ENCODE measurements around the gene FCHO2. TPM values are rescaled to one million over a fixed set of nuclear protein-coding genes. Genes with fewer than 3 reads are reported as not detected.
A peak's percentile ranks its signal among the peaks of the same experiment; 100 is the strongest.

FCHO2 gene
- total RNA-seq, 1 experiment from 2014 or later: 5.8 TPM

DNA sequence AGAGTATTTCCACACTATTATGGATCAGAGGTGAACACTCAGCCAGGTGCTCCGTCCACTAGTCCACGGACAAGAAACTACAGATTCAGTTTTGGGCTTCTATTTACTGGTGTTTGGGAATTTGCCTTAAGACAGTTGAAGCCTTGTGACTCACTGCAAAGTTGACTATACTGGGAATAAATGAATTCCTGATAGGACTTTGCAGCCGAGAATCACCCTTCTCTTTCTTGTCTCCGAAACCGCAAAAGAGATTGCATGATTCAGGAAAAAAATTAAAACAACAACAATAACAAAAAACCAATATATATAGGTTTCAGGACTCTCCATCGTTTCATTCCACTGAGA lies 165.2 kb downstream of the FCHO2 start:
- Histone ChIP-seq H3K18ac (ENCODE audit: insufficient read length, low read depth, low read length) (no peak overlapping the region), H3K4ac (ENCODE audit: low read depth, low read length) (no peak overlapping the region), H4K5ac (ENCODE audit: insufficient read length, low read depth, low read length) (no peak overlapping the region), H3K23me2 (ENCODE audit: insufficient read length, low read depth, low read length, poor library complexity, severe bottlenecking) (peaks cover 10% of the 10 kb centered on the region), H3K79me2 (ENCODE audit: insufficient read depth, low read length) (no peaks in the 10 kb centered on the region), H2AFZ (ENCODE audit: low read length) (no peak overlapping the region), H3K9me3 (ENCODE audit: control insufficient read depth, low read depth, low read length) (no peaks in the 10 kb centered on the region), H3K79me1 (ENCODE audit: insufficient read depth, low read depth, low read length, poor library complexity, severe bottlenecking) (no peaks in the 10 kb centered on the region), H4K91ac (ENCODE audit: insufficient read length, low read depth, low read length) (no peak overlapping the region), H3K27ac (ENCODE audit: insufficient read length, low read depth, low read length) (no peak overlapping the region), H3T11ph (ENCODE audit: low read length) (no peak overlapping the region), H2BK120ac (ENCODE audit: low read depth, low read length, poor library complexity, severe bottlenecking) (no peak overlapping the region), H3K27me3 (ENCODE audit: insufficient read depth, low read length) (peaks cover 16% of the 10 kb centered on the region; the same call in 1 of the 2 replicates), H2BK15ac (ENCODE audit: low read depth, low read length) (no peak overlapping the region), H2BK20ac (ENCODE audit: low read depth, low read length, poor library complexity, severe bottlenecking) (no peak overlapping the region), H2BK5ac (ENCODE audit: insufficient read length, low read length) (no peak overlapping the region), H2AK5ac (ENCODE audit: insufficient read length, low read length) (no peak overlapping the region), H3K14ac (ENCODE audit: insufficient read depth, low read length) (no peak overlapping the region), H3K9ac (ENCODE audit: extremely low read depth, insufficient read length, low read length) (peak overlapping the region; percentile 5), H3K4me2 (ENCODE audit: insufficient read depth, insufficient read length, low read length) (peak overlapping the region; percentile 80), H4K20me1 (ENCODE audit: control insufficient read depth, insufficient read depth, insufficient read length) (no peaks in the 10 kb centered on the region), H3K56ac (ENCODE audit: insufficient read length, low read depth, low read length) (no peak overlapping the region), H3K4me1 (ENCODE audit: insufficient read depth, low read length) (no peaks in the 10 kb centered on the region), H3K23ac (ENCODE audit: insufficient read length, low read depth, low read length) (no peak overlapping the region), H2BK12ac (ENCODE audit: insufficient read length, low read depth, low read length) (no peak overlapping the region), H4K8ac (replicated peaks; ENCODE audit: insufficient read length, low read depth, low read length) (no peak overlapping the region)
- H3K27me3 Mint-ChIP-seq (ENCODE audit: low read depth): peaks cover 64% of the 10 kb centered on the region
- H3K36me3 Mint-ChIP-seq (ENCODE audit: insufficient read depth in 1 of 3, low read depth in 3 of 3): no peaks in the 10 kb centered on the region; a peak in 1 of 7 replicates
- peaks cover 0 to 3% of the 10 kb centered on the region in 2 experiments; a peak in 1 of 5 replicates for H3K9me3 Mint-ChIP-seq
- H3K4me3 Mint-ChIP-seq: peak overlapping the region; percentile 70 to 80
- peaks cover 20 to 24% of the 10 kb centered on the region in 2 experiments for H3K4me1 Mint-ChIP-seq
- no peak for DNase-seq
- TF ChIP-seq, protein P1, sequence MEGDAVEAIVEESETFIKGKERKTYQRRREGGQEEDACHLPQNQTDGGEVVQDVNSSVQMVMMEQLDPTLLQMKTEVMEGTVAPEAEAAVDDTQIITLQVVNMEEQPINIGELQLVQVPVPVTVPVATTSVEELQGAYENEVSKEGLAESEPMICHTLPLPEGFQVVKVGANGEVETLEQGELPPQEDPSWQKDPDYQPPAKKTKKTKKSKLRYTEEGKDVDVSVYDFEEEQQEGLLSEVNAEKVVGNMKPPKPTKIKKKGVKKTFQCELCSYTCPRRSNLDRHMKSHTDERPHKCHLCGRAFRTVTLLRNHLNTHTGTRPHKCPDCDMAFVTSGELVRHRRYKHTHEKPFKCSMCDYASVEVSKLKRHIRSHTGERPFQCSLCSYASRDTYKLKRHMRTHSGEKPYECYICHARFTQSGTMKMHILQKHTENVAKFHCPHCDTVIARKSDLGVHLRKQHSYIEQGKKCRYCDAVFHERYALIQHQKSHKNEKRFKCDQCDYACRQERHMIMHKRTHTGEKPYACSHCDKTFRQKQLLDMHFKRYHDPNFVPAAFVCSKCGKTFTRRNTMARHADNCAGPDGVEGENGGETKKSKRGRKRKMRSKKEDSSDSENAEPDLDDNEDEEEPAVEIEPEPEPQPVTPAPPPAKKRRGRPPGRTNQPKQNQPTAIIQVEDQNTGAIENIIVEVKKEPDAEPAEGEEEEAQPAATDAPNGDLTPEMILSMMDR (conservative IDR thresholded peaks at IDR 0.05): no peak
- WGBS (ENCODE audit: extremely low coverage, insufficient read length, low lambda C conversion rate): no CpG with 5 or more reads among the region's 6 CpGs
- H3K27ac Mint-ChIP-seq: no peak overlapping the region
